ENCODE measurements around the gene HOXA3. TPM values are rescaled to one million over a fixed set of nuclear protein-coding genes. Genes with fewer than 3 reads are reported as not detected.

Gene HOXA3
- polyA plus RNA-seq, 4 donors, result 32.6 to 44.4 (median 39.4) TPM

GRCh38 chr7:27132214-27132613 is 20.2 kb downstream of the HOXA3 start:
- no peak for DNase-seq (ENCODE audit: low read depth in 4 of 4, low spot score in 3 of 4)

DNA sequence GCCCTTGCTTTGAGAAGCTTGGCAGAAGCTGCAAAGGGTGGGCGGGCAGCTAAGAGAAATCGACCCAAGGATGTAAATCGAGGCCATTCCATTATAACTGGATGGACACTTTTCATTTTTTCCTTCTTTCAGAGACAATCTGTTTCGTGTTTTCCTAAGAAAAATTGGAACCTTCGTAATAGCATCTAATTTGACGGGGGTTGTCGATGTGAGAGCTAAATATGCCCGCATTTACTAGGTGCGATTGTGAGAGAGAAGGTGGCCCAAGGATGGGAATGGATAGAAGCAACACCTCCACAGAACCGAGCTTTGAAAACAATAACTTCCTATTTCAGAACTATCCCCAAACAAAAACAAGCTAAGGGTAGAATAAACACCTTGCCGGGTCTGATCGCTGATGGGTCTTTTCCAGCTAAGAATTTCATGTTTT is 21.0 kb downstream of the HOXA3 start:
- DNase-seq (ENCODE audit: low read depth in 4 of 4, low spot score in 3 of 4), result no peak

DNA sequence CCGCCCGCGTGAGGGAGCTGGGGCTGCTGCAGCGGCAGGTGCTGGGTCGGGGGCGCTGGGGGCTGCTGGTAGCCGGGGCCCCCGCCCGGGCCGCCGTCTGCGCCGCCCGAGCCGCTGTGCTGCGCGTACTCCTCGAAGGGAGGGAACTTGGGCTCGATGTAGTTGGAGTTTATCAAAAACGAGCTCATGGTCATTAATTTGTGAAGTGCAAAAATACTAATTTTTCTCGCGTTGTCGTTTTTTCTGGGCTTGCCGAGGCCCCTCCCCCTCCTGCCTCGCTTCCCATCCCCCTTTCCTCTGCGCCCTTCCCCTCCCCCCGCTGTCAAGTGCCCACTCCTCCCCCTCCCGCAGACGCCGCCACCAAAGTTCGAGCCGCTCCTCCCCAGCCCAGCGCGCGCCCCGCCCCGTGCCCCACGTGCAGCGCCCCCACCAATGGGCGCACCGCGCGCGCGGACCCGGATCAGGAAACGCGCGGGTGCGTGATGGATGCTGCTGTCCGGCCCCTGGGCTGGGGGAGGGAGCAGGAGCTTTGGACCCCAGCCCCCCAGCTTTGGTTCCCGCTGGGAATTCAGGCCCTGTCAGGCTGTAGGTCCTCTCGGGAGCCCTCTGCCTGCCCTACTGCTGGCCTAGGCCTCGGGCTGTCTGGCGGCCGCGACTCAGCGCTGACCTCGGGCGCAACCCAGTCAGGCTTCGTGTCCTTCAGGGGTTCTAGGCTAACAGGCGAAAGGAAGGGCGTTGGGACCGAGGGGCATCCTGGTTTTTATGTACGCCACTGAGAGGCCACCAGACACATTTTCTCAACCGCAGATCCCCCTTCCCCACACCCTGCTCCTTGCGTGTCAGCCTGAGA is 21.6 kb downstream of the HOXA3 start, which contains the start of gene HOXA4:
HOXA4 (minus strand) TSS at position 218 of the 850 bp plus-strand sequence; CDS start at position 194, 24 bp downstream.
- DNase-seq (ENCODE audit: low read depth in 4 of 4, low spot score in 3 of 4), result peak in 3 of 4 donors; percentile 78 to 87 (median 86)

- DNase-seq (ENCODE audit: low read depth in 4 of 4, low spot score in 3 of 4), result no peak
Observed at GRCh38 chr7:27129729-27130539, 22.4 kb downstream of the HOXA3 start.

DNA sequence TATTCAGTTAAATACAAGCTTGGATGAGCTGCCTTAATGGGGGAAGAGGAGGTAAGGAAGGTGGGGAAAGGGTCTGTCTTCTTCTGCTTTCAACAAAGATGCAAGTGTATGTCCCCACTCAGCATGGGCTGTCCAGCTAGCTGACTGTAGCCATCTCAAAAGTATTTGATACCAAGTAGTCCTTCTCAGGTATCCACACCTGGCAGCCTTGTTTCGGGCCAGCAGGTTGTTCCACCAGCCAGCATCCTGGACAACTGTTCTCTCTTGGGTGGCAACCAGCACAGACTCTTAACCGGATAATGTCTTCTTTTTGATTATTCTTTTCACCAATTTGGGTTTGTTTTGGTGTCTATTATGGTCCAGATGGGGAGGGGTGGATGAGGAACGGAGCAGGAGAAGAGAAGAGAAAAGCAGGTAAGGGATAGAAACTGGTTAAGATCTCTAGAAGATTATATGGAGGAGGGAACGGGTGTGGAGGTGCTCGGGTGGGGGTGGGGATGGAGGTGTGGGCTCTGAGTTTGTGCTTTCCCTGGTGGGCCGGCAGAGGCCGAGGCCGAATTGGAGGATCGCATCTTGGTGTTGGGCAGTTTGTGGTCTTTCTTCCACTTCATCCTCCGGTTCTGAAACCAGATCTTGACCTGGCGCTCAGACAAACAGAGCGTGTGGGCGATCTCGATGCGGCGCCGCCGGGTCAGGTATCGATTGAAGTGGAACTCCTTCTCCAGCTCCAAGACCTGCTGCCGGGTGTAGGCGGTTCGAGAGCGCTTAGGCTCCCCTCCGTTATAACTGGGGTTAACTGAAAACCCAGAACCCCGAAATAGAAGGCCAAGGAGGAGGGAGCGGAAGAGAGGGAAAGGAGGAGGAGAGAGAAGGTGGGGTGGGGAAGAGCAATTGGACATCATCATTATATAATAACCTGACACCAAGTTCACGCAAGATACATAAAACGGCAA is 23.3 kb downstream of the HOXA3 start:
- DNase-seq (ENCODE audit: low read depth in 4 of 4, low spot score in 3 of 4), result no peak

- peak in 1 of 4 donors; percentile 74 for DNase-seq (ENCODE audit: low read depth in 4 of 4, low spot score in 3 of 4)
Observed at GRCh38 chr7:27128034-27128433, 24.3 kb downstream of the HOXA3 start.

DNA sequence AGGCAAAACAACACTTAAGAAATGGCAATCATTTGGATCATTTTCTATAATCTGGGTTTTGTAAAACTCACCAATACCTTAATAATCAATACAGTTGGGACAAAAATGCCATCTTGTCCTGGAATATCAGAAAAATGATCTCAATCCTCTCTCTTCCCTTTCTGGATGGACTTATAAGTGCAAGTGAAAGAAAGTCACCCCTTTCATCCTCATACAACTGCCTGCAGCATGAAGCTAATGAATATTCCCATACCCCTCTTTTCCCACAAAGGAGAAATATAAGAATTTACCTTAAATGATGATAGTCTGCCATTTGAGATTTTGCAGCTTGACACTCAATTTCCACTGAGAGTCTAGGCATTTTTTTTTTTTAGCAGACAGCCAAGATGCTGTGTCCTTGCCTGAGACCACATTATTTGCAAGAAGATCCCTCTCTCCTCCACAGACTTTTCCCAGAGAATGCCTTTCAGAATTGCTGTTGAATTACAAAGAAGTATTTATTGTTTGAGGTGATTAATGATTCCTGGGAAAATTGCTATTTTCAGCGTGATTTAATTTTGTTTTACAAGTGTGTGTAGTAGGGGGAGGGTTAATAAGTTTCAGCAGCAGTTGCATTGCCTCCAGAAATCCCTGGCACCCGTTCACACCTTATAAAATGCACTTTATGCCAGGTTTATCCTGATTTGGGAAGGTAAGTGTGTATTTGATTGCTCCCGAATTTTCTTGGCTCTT is 25.6 kb downstream of the HOXA3 start:
- DNase-seq (ENCODE audit: low read depth in 4 of 4, low spot score in 3 of 4), result no peak

DNA sequence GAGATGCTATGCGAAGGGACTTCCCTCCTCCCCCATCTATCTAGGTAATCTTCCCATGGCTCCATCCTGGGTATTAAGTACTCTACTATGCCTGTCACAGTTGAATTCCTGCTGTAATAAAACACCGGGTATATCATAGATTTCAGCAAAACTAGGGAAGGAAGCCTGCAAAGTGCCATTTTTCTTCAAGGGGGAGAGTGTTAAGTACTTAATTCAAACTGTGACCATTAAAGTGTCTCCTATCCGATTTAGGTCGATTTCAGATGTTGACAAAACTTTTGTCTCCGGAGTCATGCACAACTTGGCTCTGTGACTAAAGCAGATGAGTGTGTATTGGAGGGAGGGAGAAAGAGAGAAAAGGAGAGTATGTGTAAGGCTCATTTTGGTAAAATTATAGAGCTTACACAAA is 26.4 kb downstream of the HOXA3 start:
- no peak for DNase-seq (ENCODE audit: low read depth in 4 of 4, low spot score in 3 of 4)

DNA sequence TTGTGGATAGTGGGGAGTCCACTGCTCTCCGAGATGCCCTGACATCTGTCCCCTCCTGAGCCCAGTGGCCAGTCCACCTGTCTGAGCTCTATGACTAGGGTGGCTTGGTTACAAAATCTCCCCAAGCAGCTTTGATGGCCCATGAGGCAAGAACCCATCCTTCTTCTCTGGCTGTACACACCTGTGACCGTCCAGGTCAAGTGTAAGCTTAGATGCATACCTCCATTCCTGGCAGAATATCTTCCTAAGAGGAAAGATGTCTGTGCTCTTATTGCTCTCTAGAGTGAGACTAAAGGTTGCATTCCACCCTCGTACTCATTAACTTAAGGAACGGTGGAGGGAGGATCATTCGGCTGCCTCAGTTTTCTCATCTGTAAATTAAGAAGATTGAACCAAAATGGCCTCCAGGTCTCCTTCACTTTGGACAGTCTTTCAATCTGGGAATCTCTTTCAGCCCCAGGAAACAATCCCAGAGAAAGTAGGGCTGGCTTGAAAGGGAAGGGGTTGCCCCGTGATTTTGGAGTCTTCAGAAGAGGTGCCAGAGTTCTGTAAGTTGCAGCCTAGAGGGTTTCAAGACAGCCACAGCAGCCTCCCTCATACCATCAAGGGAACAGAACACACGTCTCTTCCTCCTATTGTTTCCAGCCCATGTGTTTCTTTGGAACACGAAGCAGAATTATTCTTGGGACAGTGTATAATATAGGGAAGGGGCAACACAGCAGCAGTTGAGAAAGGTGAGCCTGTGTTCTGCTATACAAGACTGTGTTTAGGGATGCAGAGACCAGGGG is 27.3 kb downstream of the HOXA3 start:
- no peak for DNase-seq (ENCODE audit: low read depth in 4 of 4, low spot score in 3 of 4)

DNA sequence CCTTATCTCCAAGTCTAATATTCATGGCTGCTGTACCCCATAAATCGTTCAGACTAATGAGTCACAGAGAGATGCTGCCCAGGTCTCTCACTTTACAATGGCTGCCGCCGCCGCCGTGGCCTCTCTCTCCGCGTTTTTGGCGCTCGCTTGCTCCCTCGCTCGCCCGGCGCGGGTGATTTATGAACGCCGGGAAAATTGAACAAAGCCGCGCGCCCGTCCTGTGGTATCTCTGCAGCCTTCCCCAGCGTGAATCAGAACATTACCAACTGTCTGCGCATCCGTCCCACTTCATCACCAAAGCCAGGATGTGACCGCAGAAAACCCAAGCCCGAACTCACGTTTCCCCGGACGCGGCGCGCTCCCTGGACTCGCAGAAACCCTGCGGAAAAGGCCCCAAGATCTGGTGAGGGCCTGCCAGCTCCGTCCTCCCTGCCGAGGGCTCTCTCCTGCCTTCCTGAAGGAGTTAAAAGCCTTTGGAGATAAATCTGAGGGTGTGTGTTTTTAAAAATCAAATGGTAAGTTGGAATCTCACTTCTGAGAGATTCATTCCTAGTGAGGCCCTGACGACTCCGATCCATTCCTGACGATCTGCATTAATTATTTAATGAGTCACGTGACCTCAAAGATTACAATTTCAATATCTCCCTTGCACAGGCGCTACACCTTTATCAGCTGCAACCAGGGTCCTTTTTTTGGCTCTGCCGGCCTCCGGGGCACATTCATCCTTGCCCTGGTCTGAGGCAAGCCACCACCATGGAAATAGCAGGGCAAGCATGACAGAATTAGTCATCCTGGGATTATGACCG is 28.1 kb downstream of the HOXA3 start:
- DNase-seq (ENCODE audit: low read depth in 4 of 4, low spot score in 3 of 4), result no peak

GRCh38 chr7:27123477-27124053 is 28.8 kb downstream of the HOXA3 start:
- DNase-seq (ENCODE audit: low read depth in 4 of 4, low spot score in 3 of 4), result no peak

- no peak for DNase-seq (ENCODE audit: low read depth in 4 of 4, low spot score in 3 of 4)
Observed at GRCh38 chr7:27123007-27123476, 29.3 kb downstream of the HOXA3 start.

- DNase-seq (ENCODE audit: low read depth in 4 of 4, low spot score in 3 of 4), result no peak
Observed at GRCh38 chr7:27122077-27122910, 30.1 kb downstream of the HOXA3 start.

- no peak for DNase-seq (ENCODE audit: low read depth in 4 of 4, low spot score in 3 of 4)
Observed at GRCh38 chr7:27121684-27122076, 30.7 kb downstream of the HOXA3 start.

GRCh38 chr7:27119412-27119911 is 32.9 kb downstream of the HOXA3 start:
- no peak for DNase-seq (ENCODE audit: low read depth in 4 of 4, low spot score in 3 of 4)

DNA sequence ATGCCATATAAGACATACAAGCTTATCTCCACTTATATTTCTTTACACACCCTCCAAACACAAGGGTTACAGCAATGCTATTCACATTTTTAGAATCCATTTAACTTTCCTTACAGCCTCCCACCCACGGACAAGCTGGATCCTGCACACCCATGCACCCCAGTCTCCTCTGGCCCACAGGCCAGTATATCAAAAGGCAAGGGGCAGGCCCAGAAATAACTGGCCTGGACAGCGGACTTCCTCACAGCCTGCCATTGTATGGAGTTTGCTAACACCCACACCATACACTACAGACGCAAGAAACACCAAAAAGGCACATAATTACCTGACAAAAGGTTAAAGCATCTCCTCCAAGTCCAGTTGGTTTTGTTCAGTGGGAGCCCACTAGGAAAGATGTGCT is 33.8 kb downstream of the HOXA3 start:
- DNase-seq (ENCODE audit: low read depth in 4 of 4, low spot score in 3 of 4), result no peak

Measured in right renal pelvis (tissue), 4 donors.